SK-N-SH treated with all-trans-retinoic acid at 6 μM for 48 hours (cell line): Measurements from ENCODE around the gene CLEC2B.

Source experiments
- ARNTL ChIP-seq: fragments of 450-650 bp; formaldehyde crosslinking; IDR thresholded peaks from 2 replicates; pipeline ENCODE4 v1.5.0; 2020; ENCODE audit warnings: low read depth, mild to moderate bottlenecking, moderate library complexity, borderline replicate concordance
- BACH2 ChIP-seq: fragments of 250-450 bp; sonication (Bioruptor Pico); IDR thresholded peaks from 2 replicates; pipeline ENCODE4 v1.9.0; 2021; ENCODE audit warnings: mild to moderate bottlenecking, borderline replicate concordance
- CSDC2 ChIP-seq: fragments of 250-450 bp; sonication (Bioruptor Pico); IDR thresholded peaks from 2 replicates; pipeline ENCODE4 v1.5.0; 2020; ENCODE audit warnings: mild to moderate bottlenecking, moderate library complexity
- ESRRG ChIP-seq: fragments of 250-450 bp; sonication (Bioruptor Pico); IDR thresholded peaks from 2 replicates; pipeline ENCODE4 v1.6.1; 2021; ENCODE audit warnings: mild to moderate bottlenecking
- RARB ChIP-seq: fragments of 250-450 bp; sonication (Bioruptor Pico); IDR thresholded peaks from 2 replicates; pipeline ENCODE4 v1.8.0; 2021; ENCODE audit warnings: mild to moderate bottlenecking, moderate library complexity
- TCF4 ChIP-seq: fragments of 250-450 bp; sonication (Bioruptor Pico); IDR thresholded peaks from 2 replicates; pipeline ENCODE4 v1.8.0; 2021; ENCODE audit warnings: mild to moderate bottlenecking, moderate library complexity, borderline replicate concordance
- ZC3H10 ChIP-seq: fragments of 250-450 bp; sonication (Bioruptor Pico); IDR thresholded peaks from 2 replicates; pipeline ENCODE4 v1.5.1; 2021; ENCODE audit warnings: mild to moderate bottlenecking, moderate library complexity
- ZFP3 ChIP-seq: fragments of 250-450 bp; sonication (Bioruptor Pico); IDR thresholded peaks from 2 replicates; pipeline ENCODE4 v1.5.0; 2020; ENCODE audit warnings: mild to moderate bottlenecking, moderate library complexity
- ZFP30 ChIP-seq: fragments of 450-650 bp; formaldehyde crosslinking; IDR thresholded peaks from 2 replicates; pipeline ENCODE4 v1.5.0; 2022; ENCODE audit warnings: mild to moderate bottlenecking, moderate library complexity
- ZNF565 ChIP-seq: fragments of 450-650 bp; formaldehyde crosslinking; conservative IDR thresholded peaks from 2 replicates; pipeline ENCODE4 v1.5.0; 2020; ENCODE audit warnings: low read depth, mild to moderate bottlenecking, moderate library complexity
- TF ChIP-seq, protein P1 (sequence below): fragments of 250-450 bp; sonication (Bioruptor Pico); IDR thresholded peaks from 2 replicates; pipeline ENCODE4 v1.8.0; 2020; ENCODE audit warnings: mild to moderate bottlenecking, moderate library complexity, borderline replicate concordance
- TF ChIP-seq, protein P2 (sequence below): fragments of 250-450 bp; sonication (Bioruptor Pico); IDR thresholded peaks from 2 replicates; pipeline ENCODE4 v1.5.1; 2021; ENCODE audit warnings: mild to moderate bottlenecking, moderate library complexity

DNA sequence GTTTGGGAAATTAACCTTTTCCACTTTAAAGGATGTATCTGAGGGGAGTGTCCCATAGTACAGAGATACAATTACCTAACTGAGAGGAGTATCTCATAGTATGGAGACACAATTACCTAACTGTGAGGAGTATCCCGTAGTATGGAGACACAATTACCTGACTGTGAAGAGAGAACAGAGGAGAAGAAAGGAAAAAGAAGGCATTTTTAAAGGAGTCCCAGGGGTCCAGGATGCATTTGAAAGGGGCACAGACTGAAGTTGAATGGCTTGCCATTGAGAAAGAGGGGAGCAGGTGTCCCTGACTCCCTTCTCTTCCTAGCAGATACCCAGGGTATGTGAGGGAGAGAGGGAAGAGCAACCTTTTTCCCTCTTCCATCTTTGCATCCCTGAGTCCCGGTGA lies 30.1 kb upstream of the CLEC2B start:
- TF ChIP-seq, protein P1, sequence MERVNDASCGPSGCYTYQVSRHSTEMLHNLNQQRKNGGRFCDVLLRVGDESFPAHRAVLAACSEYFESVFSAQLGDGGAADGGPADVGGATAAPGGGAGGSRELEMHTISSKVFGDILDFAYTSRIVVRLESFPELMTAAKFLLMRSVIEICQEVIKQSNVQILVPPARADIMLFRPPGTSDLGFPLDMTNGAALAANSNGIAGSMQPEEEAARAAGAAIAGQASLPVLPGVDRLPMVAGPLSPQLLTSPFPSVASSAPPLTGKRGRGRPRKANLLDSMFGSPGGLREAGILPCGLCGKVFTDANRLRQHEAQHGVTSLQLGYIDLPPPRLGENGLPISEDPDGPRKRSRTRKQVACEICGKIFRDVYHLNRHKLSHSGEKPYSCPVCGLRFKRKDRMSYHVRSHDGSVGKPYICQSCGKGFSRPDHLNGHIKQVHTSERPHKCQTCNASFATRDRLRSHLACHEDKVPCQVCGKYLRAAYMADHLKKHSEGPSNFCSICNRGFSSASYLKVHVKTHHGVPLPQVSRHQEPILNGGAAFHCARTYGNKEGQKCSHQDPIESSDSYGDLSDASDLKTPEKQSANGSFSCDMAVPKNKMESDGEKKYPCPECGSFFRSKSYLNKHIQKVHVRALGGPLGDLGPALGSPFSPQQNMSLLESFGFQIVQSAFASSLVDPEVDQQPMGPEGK (CRISPR knock-in tag), result no peak
- TF ChIP-seq ZC3H10 (no peak), RARB (CRISPR knock-in tag) (no peak), CSDC2 (CRISPR knock-in tag) (no peak), BACH2 (CRISPR knock-in tag) (no peak), TCF4 (no peak), ZFP30 (CRISPR knock-in tag) (no peak), ESRRG (CRISPR knock-in tag) (no peak), ARNTL (CRISPR knock-in tag) (no peak), ZNF565 (CRISPR knock-in tag) (no peak), ZFP3 (no peak)
- TF ChIP-seq, protein P2, sequence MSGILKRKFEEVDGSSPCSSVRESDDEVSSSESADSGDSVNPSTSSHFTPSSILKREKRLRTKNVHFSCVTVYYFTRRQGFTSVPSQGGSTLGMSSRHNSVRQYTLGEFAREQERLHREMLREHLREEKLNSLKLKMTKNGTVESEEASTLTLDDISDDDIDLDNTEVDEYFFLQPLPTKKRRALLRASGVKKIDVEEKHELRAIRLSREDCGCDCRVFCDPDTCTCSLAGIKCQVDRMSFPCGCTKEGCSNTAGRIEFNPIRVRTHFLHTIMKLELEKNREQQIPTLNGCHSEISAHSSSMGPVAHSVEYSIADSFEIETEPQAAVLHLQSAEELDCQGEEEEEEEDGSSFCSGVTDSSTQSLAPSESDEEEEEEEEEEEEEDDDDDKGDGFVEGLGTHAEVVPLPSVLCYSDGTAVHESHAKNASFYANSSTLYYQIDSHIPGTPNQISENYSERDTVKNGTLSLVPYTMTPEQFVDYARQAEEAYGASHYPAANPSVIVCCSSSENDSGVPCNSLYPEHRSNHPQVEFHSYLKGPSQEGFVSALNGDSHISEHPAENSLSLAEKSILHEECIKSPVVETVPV (CRISPR knock-in tag), result no peak
